Measurements from ENCODE around the gene PEX7. TPM values are rescaled to one million over a fixed set of nuclear protein-coding genes. Genes with fewer than 3 reads are reported as not detected.
"Not testable (repeated sequence)": the region's sequence is repeated elsewhere in the genome, so short reads cannot be mapped to it uniquely, and the experiment has no call there.

The PEX7 gene
- total RNA-seq, 2 donors from 2014 or later = 4.2 to 5.9 TPM

DNA sequence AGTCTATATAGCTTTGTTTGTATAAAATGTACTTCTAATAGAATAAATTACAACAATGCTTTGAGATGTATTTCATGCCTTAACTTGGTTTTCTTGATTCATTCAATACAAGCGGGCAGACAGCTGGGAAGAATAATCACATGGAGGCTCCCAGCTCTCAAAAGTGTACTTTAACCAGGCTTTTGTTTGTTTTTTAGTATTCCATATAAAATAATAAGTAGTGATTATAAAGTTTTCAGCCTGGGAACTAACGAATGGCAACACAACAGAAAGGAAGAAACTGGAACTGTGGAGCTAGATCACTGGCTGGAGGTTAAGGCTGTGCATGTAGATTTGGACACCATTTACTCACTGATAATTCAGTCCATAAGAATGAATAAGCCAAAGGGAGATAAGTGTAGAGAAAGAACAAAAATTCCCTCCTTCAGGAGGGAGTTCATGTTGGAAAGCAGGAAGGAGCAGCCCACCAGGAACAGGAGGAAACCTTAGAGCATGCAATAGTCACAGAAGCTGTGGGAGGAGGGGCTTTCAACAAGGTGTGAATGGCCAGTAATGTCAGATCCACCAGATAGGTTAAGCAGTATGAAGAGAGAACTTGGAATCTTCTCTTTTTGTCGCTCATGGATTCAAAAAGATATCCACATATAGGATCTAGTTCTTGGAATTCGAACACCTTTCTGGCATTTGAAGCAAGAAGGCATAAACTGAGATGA lies 58.5 kb downstream of the PEX7 start:
- no peak overlapping the region for H3K27ac Mint-ChIP-seq
- H3K36me3 Mint-ChIP-seq = peaks cover 23% of the 10 kb centered on the region
- H3K4me3 Mint-ChIP-seq = no peak overlapping the region

DNA sequence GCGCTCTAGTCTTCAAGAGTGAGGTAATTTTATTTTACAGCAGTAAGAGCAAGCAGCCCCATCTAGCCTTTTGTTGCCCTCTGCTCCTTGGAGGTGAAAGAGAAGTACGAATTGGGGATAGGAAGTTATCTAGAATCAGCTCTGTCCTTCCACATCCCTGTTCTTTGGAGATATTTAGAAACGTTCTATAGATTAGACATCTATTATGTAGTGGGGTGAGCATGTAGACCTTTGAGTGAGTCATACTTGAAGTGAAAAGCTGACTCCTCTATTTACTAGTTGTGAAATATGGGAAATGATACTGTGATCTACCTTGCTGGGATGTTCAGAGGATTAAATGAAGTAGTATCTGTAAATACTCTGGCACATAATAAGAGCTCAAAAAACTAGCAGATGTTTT lies 63.7 kb downstream of the PEX7 start:
- Mint-ChIP-seq H3K4me1 (ENCODE audit: low read depth in 2 of 2) (peaks cover 0 to 2% of the 10 kb centered on the region in 2 donors), H3K27me3 (no peaks in the 10 kb centered on the region), H3K27ac (no peak overlapping the region), H3K36me3 (peaks cover 4% of the 10 kb centered on the region), H3K9me3 (no peaks in the 10 kb centered on the region), H3K4me3 (no peak overlapping the region)
- ATAC-seq = no peak
- DNase-seq (ENCODE audit: low spot score) = no peak

More for the DNA sequence above, 58.5 kb downstream of the PEX7 start:
- ATAC-seq (no peak), DNase-seq (ENCODE audit: low spot score) (no peak)
- H3K9me3 Mint-ChIP-seq = peaks cover 7% of the 10 kb centered on the region
- H3K27me3 Mint-ChIP-seq = no peaks in the 10 kb centered on the region
- H3K4me1 Mint-ChIP-seq (ENCODE audit: low read depth in 2 of 2) = peaks cover 10 to 12% of the 10 kb centered on the region in 2 donors

DNA sequence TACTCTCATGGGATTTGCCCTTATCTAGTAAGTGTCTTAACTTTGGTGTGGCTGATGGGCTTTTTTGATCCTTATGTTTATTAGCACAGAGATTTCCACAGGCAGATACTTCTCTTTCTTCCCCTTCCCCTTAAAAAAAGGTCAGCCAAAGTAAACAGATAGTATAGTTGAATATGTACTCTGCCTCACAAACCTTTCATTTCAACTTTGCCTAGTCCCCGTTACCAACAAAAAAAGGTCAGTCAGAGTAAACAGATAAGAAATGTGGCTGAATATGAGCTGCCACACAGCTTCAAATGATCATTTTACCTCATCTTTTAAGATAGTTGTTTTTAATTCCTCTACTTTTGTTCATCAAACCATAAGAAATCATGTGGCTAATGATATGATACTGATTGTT lies 65.6 kb downstream of the PEX7 start:
- DNase-seq (ENCODE audit: low spot score) (no peak), ATAC-seq (no peak)
- no peak overlapping the region for H3K27ac Mint-ChIP-seq
- H3K9me3 Mint-ChIP-seq = no peaks in the 10 kb centered on the region
- no peaks in the 10 kb centered on the region for H3K27me3 Mint-ChIP-seq
- H3K4me3 Mint-ChIP-seq = no peak overlapping the region
- H3K36me3 Mint-ChIP-seq = no peaks in the 10 kb centered on the region
- peaks cover 0 to 4% of the 10 kb centered on the region in 2 donors for H3K4me1 Mint-ChIP-seq (ENCODE audit: low read depth in 2 of 2)

DNA sequence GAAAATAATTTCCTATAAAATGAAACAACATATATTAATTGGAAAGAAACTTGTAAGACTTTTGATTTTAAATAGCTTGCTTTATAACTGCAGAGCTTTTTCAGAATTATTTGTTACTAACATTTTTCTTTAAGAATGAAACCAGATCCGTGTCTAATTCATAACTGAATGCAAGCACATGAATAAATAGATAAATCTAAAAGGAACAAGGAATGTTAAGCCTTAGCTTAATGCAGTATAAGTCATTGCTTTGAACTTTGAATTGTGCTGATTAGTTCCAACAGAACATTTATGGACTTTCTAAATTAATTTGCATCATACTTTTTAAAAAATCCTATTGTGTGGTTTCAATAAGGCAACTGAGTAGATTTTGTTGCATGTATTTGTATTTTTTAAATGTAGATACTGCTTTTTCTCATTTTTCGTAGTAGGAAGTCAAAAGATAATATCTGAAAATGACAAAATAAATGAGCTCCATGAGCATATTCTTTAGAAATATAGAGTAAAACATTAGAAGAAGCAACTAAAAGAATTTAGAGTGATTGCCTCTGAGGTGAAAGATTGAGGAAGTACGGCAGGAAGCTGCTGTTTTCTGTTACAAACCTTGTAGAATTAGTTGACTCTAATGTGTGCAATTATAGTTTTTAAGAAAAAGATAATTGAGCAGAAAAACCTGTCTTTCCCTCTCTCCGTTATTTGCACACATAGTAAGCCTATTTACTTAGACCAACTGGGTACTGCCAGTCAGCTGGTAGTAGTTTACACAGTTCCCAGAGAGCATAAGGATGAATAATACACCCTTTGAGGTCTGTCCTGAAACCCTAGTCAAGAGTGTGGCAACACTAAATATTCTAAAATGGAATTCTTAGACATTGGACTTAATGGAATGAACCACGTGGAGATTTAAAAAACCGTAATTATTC lies 67.1 kb downstream of the PEX7 start:
- Mint-ChIP-seq H3K27ac (no peak overlapping the region), H3K9me3 (no peaks in the 10 kb centered on the region), H3K36me3 (no peaks in the 10 kb centered on the region), H3K4me1 (ENCODE audit: low read depth in 2 of 2) (peaks cover 0 to 4% of the 10 kb centered on the region in 2 donors), H3K27me3 (no peaks in the 10 kb centered on the region), H3K4me3 (no peak overlapping the region)
- ATAC-seq (no peak), DNase-seq (ENCODE audit: low spot score) (no peak)

DNA sequence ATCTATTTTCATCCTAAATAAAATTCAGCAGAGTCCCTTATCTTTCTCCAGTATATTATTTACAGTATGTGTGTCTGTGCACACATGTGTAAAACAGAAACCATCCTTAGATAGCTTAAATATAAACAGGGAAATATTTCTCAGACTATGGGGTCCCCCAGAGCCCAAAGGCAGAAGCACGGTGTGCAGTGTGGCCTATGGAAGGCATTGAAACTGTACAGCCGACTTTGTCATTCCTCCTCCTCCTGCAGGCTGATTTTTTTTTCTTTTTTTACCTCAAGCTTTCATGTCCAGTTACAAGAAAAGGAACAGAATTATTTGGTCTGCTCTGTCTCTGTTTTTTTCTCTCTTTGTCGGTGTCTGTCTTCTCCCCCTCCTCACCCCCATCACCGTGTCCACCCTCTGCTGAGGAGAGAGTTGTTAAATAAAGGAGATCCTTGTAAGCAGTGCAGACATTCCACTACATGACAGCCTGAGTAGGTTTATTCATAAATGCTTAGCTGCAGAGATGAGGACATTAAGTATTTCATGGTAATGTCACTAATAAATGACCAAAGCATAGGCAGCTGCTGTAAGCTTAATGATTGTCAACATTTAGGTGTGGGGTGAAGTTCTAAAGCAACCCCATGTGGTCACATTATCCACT lies 67.9 kb downstream of the PEX7 start:
- H3K4me1 Mint-ChIP-seq (ENCODE audit: low read depth in 2 of 2) = peaks cover 0 to 4% of the 10 kb centered on the region in 2 donors
- no peak overlapping the region for H3K4me3 Mint-ChIP-seq
- no peak overlapping the region for H3K27ac Mint-ChIP-seq
- ATAC-seq (no peak), DNase-seq (ENCODE audit: low spot score) (no peak)
- H3K9me3 Mint-ChIP-seq = no peaks in the 10 kb centered on the region
- H3K27me3 Mint-ChIP-seq = no peaks in the 10 kb centered on the region
- H3K36me3 Mint-ChIP-seq = no peaks in the 10 kb centered on the region

DNA sequence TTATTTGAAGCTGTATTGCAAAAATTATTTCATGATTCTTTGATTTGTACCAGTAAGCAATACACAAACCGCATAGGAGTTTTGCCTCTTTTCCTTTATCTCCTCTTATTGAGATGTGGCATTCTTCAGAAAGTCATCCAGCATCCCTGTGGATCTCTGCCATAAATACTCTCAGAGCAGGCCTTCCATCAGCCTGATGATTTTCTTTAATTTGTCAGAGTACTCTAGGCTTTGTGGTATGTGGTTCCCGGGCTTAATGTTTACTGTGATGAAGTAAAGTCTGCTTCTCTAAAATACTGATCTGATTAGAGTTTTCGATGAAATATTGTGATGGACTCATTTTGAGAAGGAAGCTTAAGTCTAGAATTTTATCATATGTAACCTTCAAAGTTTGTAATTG lies 68.6 kb downstream of the PEX7 start:
- Mint-ChIP-seq H3K9me3 (no peaks in the 10 kb centered on the region), H3K27me3 (no peaks in the 10 kb centered on the region), H3K27ac (no peak overlapping the region), H3K4me3 (no peak overlapping the region), H3K4me1 (ENCODE audit: low read depth in 2 of 2) (peaks cover 0 to 4% of the 10 kb centered on the region in 2 donors), H3K36me3 (no peaks in the 10 kb centered on the region)
- DNase-seq (ENCODE audit: low spot score) (no peak), ATAC-seq (no peak)

DNA sequence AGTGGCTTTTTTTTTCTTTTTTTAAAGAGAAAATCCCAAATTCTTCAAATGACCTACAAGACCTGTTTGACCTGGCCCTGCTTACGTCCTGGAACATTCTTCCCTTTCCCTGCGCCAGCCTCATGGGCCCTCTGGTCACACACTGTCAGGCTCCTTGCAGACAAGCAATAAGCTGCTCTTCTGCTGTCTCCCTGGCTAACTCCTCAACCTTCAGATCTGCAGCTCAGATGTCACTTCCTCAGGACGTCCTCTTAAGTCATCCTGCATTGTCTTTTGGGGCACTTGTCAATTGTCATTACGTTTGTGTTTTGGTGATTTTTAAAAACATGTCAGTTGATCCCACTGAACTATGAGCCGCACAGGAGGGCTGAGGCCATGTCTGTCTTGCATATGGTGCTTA lies 70.8 kb downstream of the PEX7 start:
- no peak for DNase-seq (ENCODE audit: low spot score)
- no peak overlapping the region for H3K27ac Mint-ChIP-seq
- H3K27me3 Mint-ChIP-seq = no peaks in the 10 kb centered on the region
- no peaks in the 10 kb centered on the region for H3K36me3 Mint-ChIP-seq
- peaks cover 0 to 4% of the 10 kb centered on the region in 2 donors for H3K4me1 Mint-ChIP-seq (ENCODE audit: low read depth in 2 of 2)
- no peaks in the 10 kb centered on the region for H3K9me3 Mint-ChIP-seq
- no peak overlapping the region for H3K4me3 Mint-ChIP-seq
- ATAC-seq = no peak

DNA sequence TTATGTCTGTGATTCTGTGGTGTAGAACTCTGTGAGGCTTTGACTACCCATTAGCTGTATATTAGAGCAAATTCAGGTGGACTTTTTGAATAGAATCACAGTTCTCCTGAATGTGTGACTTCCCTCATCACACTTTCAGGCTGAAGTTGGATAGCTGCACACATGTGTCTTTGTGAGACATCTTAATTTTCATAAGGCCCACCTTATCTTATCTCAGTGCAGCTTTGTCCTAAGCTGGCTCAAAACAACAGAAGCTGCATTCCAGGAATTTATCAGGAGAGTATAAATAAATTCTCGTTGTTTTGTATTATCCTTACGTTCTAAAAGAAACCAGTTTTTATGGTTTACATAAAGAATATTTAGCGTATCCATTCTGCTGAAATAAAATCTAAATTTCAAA lies 73.5 kb downstream of the PEX7 start:
- ATAC-seq = no peak
- no peak for DNase-seq (ENCODE audit: low spot score)
- Mint-ChIP-seq H3K9me3 (no peaks in the 10 kb centered on the region), H3K4me1 (ENCODE audit: low read depth in 2 of 2) (peaks cover 0 to 3% of the 10 kb centered on the region in 2 donors), H3K4me3 (no peak overlapping the region), H3K27ac (no peak overlapping the region), H3K36me3 (peaks cover 4% of the 10 kb centered on the region), H3K27me3 (no peaks in the 10 kb centered on the region)

DNA sequence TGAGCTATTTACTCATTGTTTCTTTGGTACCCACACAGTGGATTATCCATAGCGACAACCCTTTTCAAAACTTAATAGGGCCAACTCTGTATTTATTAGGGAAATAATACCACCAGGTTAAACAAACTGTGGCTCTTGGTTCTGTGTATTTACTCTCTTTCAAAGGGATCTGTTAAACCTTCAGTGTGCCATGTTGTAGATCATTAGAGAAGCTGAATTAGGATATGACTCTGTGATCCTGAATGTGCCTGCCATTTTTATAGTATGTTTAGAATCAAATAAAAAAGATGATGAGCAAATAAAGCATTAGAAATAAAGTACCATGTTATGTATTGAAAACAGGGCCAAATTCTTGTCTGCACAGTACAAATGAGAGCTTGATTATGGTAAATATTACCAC lies 74.7 kb downstream of the PEX7 start:
- H3K4me3 Mint-ChIP-seq = no peak overlapping the region
- DNase-seq (ENCODE audit: low spot score) = no peak
- ATAC-seq = no peak
- no peaks in the 10 kb centered on the region for H3K27me3 Mint-ChIP-seq
- no peak overlapping the region for H3K27ac Mint-ChIP-seq
- H3K36me3 Mint-ChIP-seq = peaks cover 5% of the 10 kb centered on the region
- no peaks in the 10 kb centered on the region for H3K4me1 Mint-ChIP-seq (ENCODE audit: low read depth in 2 of 2)
- no peaks in the 10 kb centered on the region for H3K9me3 Mint-ChIP-seq

DNA sequence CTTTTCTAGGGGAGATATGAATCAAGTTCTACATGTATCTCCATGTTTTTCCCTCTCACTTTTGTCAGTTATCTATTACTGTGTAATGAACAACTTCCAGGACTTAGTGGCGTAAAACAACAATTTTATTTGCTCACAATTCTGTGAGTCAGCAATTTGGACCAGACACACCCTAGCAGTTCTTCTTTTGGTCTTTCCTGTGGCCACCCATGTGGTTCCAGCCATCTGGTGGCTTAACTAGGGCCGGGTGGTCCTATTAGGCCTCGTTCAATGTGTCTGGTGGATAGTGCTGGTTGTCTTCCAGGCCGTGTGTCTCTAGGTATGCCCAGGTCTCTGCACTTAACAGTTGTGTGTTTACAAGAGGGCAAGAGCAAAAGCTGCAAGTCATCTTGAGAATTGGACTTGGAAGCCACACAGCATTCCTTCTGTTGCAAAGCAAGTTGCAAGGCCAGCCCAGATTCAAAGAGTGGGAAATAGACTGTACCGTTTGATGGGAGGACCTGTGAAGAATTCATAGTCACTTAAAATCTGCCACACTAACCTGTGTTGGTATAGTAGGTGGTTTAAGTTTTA lies 78.9 kb downstream of the PEX7 start:
- Mint-ChIP-seq H3K27ac (no peak overlapping the region), H3K9me3 (no peaks in the 10 kb centered on the region), H3K4me3 (no peak overlapping the region), H3K4me1 (ENCODE audit: low read depth in 2 of 2) (no peaks in the 10 kb centered on the region), H3K27me3 (no peaks in the 10 kb centered on the region), H3K36me3 (peaks cover 8% of the 10 kb centered on the region)
- DNase-seq (ENCODE audit: low spot score) (no peak), ATAC-seq (no peak)

DNA sequence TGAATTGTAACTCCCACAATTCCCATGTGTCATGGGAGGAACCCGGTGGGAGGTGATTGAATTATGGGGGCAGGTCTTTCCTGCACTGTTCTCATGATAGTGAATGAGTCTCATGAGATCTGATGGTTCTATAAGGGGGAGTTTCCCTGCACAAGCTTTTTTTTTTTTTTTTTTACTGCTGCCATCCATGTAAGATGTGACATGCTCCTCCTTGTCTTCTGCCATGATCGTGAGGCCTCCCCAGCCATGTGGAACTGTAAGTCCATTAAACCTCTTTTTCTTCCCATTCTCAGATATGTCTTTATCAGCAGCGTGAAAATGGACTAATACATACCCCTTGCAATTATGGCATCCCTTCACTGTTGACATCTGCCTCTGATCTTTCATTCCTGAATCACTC lies 82.1 kb downstream of the PEX7 start:
- not testable (repeated sequence) for H3K4me1 Mint-ChIP-seq (ENCODE audit: low read depth in 2 of 2); H3K9me3 Mint-ChIP-seq; H3K4me3 Mint-ChIP-seq; H3K27me3 Mint-ChIP-seq; DNase-seq (ENCODE audit: low spot score); H3K27ac Mint-ChIP-seq; ATAC-seq; H3K36me3 Mint-ChIP-seq

DNA sequence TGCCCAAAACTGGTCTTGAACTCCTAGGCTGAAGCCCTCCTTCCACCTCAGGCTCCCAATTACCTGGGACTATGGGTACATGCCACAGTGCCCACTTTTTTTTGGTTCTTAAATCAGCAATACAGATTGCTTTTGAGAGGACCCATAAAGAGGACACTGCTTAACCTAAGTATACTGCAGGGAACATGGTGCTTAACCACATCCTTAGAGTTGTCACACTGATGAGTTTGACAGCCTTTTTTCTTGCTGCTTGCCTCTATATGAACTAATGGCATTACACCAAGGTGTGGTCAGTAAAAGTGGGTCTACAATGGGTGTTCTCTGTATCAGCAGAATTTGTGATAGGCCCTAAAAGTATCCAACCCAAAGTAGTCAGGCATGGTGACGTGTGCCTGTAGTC lies 92.6 kb downstream of the PEX7 start:
- no peak for ATAC-seq
- H3K36me3 Mint-ChIP-seq = peaks cover 25% of the 10 kb centered on the region
- no peak overlapping the region for H3K4me3 Mint-ChIP-seq

DNA sequence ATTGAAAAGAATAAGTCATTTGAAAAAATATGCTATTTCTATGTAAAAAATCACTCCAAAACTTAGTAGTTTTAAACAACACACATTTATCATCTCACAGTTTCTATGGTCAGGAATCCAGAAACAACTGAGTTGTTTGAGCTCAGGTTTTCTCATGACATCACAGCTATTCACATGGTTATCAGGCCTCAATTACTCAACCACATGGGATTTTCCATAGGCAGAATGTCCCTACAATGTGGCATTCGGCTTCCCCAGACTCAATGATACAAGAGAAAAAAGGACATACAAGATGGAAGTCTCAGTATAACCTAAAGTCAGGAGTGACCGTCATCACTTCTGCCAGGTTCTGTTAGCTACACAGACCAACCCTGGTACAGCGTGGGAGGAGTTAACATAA lies 96.3 kb downstream of the PEX7 start:
- Mint-ChIP-seq H3K27me3 (peaks cover 22 to 33% of the 10 kb centered on the region in 2 donors), H3K27ac (no peak overlapping the region), H3K9me3 (no peaks in the 10 kb centered on the region), H3K4me1 (ENCODE audit: low read depth in 2 of 2) (peaks cover 18 to 21% of the 10 kb centered on the region in 2 donors), H3K36me3 (peaks cover 7% of the 10 kb centered on the region), H3K4me3 (no peak overlapping the region)
- no peak for DNase-seq (ENCODE audit: low spot score)
- no peak for ATAC-seq

More for the DNA sequence above, 92.6 kb downstream of the PEX7 start:
- Mint-ChIP-seq H3K4me1 (ENCODE audit: low read depth in 2 of 2) (peaks cover 3% of the 10 kb centered on the region in 2 donors), H3K9me3 (no peaks in the 10 kb centered on the region), H3K27me3 (peaks cover 8 to 16% of the 10 kb centered on the region in 2 donors), H3K27ac (no peak overlapping the region)
- no peak for DNase-seq (ENCODE audit: low spot score)

Data from natural killer cell treated with Interleukin-12 subunit alpha and Interleukin-12 subunit beta and Interleukin-15 and Interleukin-18, amount 100 ng/mL, for 72 hours (primary cell).